ENCODE data around the gene AP1S3. TPM values are rescaled to one million over a fixed set of nuclear protein-coding genes. Genes with fewer than 3 reads are reported as not detected.

The AP1S3 gene
- polyA plus RNA-seq, 2 of the 4 experiments (the other 2 are of a cell fraction), result 42.9 to 57.0 TPM

DNA sequence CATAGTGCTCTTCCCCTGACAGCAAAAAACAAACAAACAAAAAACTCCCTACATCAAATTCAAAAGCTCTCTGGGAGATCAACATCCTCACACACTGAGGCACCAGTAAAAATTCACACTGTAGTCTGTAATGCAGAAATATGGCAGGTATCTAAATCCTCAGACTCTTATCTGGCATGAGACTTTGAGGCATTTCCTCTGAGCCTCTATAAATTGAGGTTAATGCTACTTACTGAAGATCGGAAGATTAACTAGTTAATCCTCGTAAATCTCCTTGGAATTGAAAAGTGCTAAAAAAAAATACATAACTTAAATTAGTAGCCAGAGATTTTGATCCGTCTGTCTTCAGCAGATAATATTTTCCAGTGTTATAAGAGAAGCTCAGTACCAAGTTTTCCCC is 65.0 kb downstream of the AP1S3 start (continued):
- TF ChIP-seq EHMT2 (IDR thresholded peaks at IDR 0.05; ENCODE audit: low read depth), result no peak
- TF ChIP-seq, protein P1, sequence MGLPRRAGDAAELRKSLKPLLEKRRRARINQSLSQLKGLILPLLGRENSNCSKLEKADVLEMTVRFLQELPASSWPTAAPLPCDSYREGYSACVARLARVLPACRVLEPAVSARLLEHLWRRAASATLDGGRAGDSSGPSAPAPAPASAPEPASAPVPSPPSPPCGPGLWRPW (IDR thresholded peaks at IDR 0.05), result no peak
- no peak for TF ChIP-seq CEBPB (IDR thresholded peaks at IDR 0.05)

DNA sequence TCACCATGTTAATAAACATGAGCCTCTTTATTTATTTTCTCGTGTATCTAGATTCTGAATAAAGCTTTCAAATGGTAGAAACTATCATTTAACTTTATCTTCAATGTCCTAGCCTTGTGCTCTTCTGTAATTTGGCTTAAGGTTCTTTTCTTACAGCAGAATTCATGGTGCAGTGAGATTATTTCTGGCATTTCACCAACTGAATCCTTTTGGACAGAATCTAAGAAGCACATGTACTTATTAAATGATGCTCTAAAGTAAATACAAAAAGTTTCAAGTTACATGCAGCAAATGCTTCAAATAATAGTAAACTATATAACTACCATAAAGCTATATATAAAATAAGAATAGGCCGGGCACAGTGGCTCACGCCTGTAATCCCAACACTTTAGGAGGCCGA is 65.9 kb downstream of the AP1S3 start:
- ChIA-PET CTCF (interaction anchor here (1.0 to 2.5 kb wide), 2 partner anchors 10 to 66 kb away, joined by 3 to 9 read pairs; partner anchors contain the start of gene AP1S3), POLR2A (no interaction called here)
- FAIRE-seq, result no peak
- no peak for ATAC-seq
- H3K4me2 ChIP-seq, result no peak overlapping the region
- no peak for DNase-seq (ENCODE audit: low read depth in 1 of 2, low spot score in 1 of 2)
- H3K27ac ChIP-seq, result no peak overlapping the region
- WGBS (ENCODE audit: missing lambda C conversion rate), result 91% methylated on average over 4 of the region's 4 CpGs
- no peak overlapping the region for H3K4me3 ChIP-seq
- TF ChIP-seq HEYL (CRISPR knock-in tag; IDR thresholded peaks at IDR 0.05), result no peak
- no peak for TF ChIP-seq RAD21 (conservative IDR thresholded peaks at IDR 0.05 in 1 of 2, IDR thresholded peaks at IDR 0.05 in 1 of 2)
- TF ChIP-seq, protein P2, sequence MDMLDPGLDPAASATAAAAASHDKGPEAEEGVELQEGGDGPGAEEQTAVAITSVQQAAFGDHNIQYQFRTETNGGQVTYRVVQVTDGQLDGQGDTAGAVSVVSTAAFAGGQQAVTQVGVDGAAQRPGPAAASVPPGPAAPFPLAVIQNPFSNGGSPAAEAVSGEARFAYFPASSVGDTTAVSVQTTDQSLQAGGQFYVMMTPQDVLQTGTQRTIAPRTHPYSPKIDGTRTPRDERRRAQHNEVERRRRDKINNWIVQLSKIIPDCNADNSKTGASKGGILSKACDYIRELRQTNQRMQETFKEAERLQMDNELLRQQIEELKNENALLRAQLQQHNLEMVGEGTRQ (IDR thresholded peaks at IDR 0.05), result no peak
- TF ChIP-seq, protein P3, sequence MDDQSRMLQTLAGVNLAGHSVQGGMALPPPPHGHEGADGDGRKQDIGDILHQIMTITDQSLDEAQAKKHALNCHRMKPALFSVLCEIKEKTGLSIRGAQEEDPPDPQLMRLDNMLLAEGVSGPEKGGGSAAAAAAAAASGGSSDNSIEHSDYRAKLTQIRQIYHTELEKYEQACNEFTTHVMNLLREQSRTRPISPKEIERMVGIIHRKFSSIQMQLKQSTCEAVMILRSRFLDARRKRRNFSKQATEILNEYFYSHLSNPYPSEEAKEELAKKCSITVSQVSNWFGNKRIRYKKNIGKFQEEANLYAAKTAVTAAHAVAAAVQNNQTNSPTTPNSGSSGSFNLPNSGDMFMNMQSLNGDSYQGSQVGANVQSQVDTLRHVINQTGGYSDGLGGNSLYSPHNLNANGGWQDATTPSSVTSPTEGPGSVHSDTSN (IDR thresholded peaks at IDR 0.05), result no peak
- no peak for TF ChIP-seq RNF2 (IDR thresholded peaks at IDR 0.05; ENCODE audit: borderline replicate concordance, low read depth)
- TF ChIP-seq ZNF302 (CRISPR knock-in tag; IDR thresholded peaks at IDR 0.05), result no peak
- TF ChIP-seq EHF (CRISPR knock-in tag; IDR thresholded peaks at IDR 0.05), result no peak
- no peak for TF ChIP-seq KDM1A (IDR thresholded peaks at IDR 0.05; ENCODE audit: low read depth)
- no peak for TF ChIP-seq MYC (IDR thresholded peaks at IDR 0.05; ENCODE audit: borderline replicate concordance, low read length)
- no peak for TF ChIP-seq RFX5 (IDR thresholded peaks at IDR 0.05)
- TF ChIP-seq HOXA7 (CRISPR knock-in tag; IDR thresholded peaks at IDR 0.05), result no peak
- TF ChIP-seq FOSL2 (IDR thresholded peaks at IDR 0.05), result no peak
- TF ChIP-seq FOSL2 (CRISPR knock-in tag; IDR thresholded peaks at IDR 0.05), result no peak
- no peak for TF ChIP-seq SREBF2 (IDR thresholded peaks at IDR 0.05)
- TF ChIP-seq, protein P4, sequence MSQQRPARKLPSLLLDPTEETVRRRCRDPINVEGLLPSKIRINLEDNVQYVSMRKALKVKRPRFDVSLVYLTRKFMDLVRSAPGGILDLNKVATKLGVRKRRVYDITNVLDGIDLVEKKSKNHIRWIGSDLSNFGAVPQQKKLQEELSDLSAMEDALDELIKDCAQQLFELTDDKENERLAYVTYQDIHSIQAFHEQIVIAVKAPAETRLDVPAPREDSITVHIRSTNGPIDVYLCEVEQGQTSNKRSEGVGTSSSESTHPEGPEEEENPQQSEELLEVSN (IDR thresholded peaks at IDR 0.05; ENCODE audit: borderline replicate concordance, low read depth), result no peak
- no peak for TF ChIP-seq RCOR1 (IDR thresholded peaks at IDR 0.05; ENCODE audit: low read depth, low read length)
- no peak for TF ChIP-seq JUN (IDR thresholded peaks at IDR 0.05)
- TF ChIP-seq CBX2 (IDR thresholded peaks at IDR 0.05; ENCODE audit: borderline replicate concordance, low read depth), result no peak
- TF ChIP-seq SMC3 (IDR thresholded peaks at IDR 0.05), result no peak
- H3K4me1 ChIP-seq, result no peaks in the 10 kb centered on the region
- no peaks in the 10 kb centered on the region for H3K9me3 ChIP-seq

DNA sequence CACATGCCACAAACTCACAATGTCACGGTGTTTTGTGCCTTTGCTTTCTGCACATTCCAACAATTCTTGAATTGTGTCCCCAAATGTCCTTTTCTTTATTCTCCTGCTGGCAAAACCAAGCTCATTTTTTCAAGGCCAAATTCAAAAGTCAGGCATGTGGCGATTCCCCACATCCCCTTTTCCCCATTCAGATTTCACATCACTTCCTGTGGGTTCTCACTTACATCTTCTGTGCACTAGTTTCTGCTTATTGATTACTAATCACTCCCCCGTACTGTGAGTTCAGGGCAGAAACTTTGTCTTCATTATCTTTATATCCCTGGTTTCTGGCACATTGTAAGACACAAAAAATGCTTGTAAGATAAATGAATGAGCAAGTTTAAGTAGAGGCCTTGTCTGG is 69.2 kb downstream of the AP1S3 start:
- ATAC-seq, result no peak
- H3K4me3 ChIP-seq, result no peak overlapping the region
- FAIRE-seq, result no peak
- H3K4me2 ChIP-seq, result no peak overlapping the region
- CTCF ChIA-PET, result interaction anchor here (0.6 to 0.7 kb wide), 2 partner anchors 12 to 29 kb away, joined by 3 read pairs; no protein-coding TSS in a partner anchor
- TF ChIP-seq SMC3 (IDR thresholded peaks at IDR 0.05) (no peak), BHLHE40 (IDR thresholded peaks at IDR 0.05; ENCODE audit: low read depth, low read length) (no peak), RFX5 (IDR thresholded peaks at IDR 0.05) (no peak), JUN (IDR thresholded peaks at IDR 0.05) (no peak), TP53 (CRISPR knock-in tag; IDR thresholded peaks at IDR 0.05) (no peak), CHD4 (IDR thresholded peaks at IDR 0.05; ENCODE audit: borderline replicate concordance) (no peak), ZC3H11A (IDR thresholded peaks at IDR 0.05) (no peak), ZSCAN20 (CRISPR knock-in tag; IDR thresholded peaks at IDR 0.05) (no peak), HOXB5 (CRISPR knock-in tag; IDR thresholded peaks at IDR 0.05) (no peak), MAFK (IDR thresholded peaks at IDR 0.05; ENCODE audit: partially characterized antibody) (no peak), SREBF2 (IDR thresholded peaks at IDR 0.05) (no peak), GATA3 (IDR thresholded peaks at IDR 0.05; ENCODE audit: borderline replicate concordance) (no peak), CHD2 (IDR thresholded peaks at IDR 0.05; ENCODE audit: low read length, partially characterized antibody) (no peak), NFE2L2 (conservative IDR thresholded peaks at IDR 0.05; ENCODE audit: low read length) (no peak), KDM5A (IDR thresholded peaks at IDR 0.05) (no peak), MYC (IDR thresholded peaks at IDR 0.05; ENCODE audit: borderline replicate concordance, low read length) (no peak)
- TF ChIP-seq, protein P5, sequence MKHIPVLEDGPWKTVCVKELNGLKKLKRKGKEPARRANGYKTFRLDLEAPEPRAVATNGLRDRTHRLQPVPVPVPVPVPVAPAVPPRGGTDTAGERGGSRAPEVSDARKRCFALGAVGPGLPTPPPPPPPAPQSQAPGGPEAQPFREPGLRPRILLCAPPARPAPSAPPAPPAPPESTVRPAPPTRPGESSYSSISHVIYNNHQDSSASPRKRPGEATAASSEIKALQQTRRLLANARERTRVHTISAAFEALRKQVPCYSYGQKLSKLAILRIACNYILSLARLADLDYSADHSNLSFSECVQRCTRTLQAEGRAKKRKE (CRISPR knock-in tag; IDR thresholded peaks at IDR 0.05; ENCODE audit: low read depth), result no peak
- TF ChIP-seq, protein P3 (IDR thresholded peaks at IDR 0.05), result no peak
- TF ChIP-seq, protein P1 (IDR thresholded peaks at IDR 0.05), result no peak
- no peaks in the 10 kb centered on the region for H3K9me3 ChIP-seq
- H3K27ac ChIP-seq, result no peak overlapping the region
- POLR2A ChIA-PET, result no interaction called here
- WGBS (ENCODE audit: missing lambda C conversion rate), result over 99% methylated on average over 3 of the region's 3 CpGs
- no peak for DNase-seq (ENCODE audit: low read depth in 1 of 2, low spot score in 1 of 2)
- peaks cover 5% of the 10 kb centered on the region; the same call in 1 of the 3 replicates for H3K4me1 ChIP-seq
